Hematopoietic multipotent progenitor cell treated with erythropoietin and hydrocortisone succinate and interleukin-3 and kit ligand, for 6 days (in vitro differentiated cells): Measurements from ENCODE around the gene ACSF2.
A peak's percentile ranks its signal among the peaks of the same experiment; 100 is the strongest.

Experiments used
- DNase-seq: peaks from one replicate; pipeline ENCODE4 v3.0.0-alpha.2; 2015

Gene ACSF2

GRCh38 chr17:50505591-50506130, 79.6 kb downstream of the ACSF2 start:
- DNase-seq, result no peak

- DNase-seq, result no peak
Measured at GRCh38 chr17:50506298-50506697, 80.3 kb downstream of the ACSF2 start.

DNA sequence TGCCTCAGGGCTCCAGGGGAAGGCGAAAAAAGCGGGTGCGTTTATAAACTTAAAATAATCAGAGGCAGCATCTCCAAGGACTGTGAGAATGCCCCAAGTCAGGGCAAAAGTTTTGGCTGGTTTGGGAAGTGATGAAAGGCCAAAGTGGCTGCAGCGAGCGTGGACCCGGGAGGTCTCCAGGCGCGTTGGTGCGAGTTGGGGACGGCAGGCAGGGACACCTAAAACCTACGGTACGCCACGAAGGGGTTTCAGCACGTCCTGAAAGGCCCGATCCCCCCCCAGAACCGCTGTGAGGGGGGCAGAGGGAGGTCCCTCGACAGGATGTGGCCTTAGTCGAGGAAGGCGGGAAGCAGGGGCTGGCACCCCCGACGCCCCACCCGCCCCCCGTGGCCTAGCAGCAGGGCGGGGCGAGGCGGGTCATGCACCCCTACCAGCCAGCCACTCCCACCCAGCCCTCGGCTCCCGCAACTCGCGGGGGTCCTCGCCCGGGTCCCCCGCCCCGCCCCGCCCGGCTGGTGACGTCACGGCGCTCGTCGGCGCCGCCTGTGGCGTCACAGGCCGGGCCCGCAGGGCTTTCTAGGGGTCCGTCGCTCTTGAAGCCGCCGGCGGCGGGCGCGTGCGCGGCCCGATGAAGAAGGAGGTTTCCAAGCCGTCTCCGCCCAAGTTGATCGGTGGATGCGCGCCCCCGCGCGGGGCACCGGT, 82.0 kb downstream of the ACSF2 start, which contains the start of gene MYCBPAP:
Gene MYCBPAP, plus strand, starts transcription at position 569 of the 702 bp plus-strand sequence. CDS start 236 bp downstream, outside the sequence.
- DNase-seq, result peak; percentile 88

- DNase-seq, result no peak
Measured at GRCh38 chr17:50508573-50509460, 82.8 kb downstream of the ACSF2 start.

- no peak for DNase-seq
Measured at GRCh38 chr17:50511058-50511457, 85.0 kb downstream of the ACSF2 start.

GRCh38 chr17:50513495-50513894, 87.5 kb downstream of the ACSF2 start:
- no peak for DNase-seq

GRCh38 chr17:50514388-50514787, 88.4 kb downstream of the ACSF2 start:
- no peak for DNase-seq

DNA sequence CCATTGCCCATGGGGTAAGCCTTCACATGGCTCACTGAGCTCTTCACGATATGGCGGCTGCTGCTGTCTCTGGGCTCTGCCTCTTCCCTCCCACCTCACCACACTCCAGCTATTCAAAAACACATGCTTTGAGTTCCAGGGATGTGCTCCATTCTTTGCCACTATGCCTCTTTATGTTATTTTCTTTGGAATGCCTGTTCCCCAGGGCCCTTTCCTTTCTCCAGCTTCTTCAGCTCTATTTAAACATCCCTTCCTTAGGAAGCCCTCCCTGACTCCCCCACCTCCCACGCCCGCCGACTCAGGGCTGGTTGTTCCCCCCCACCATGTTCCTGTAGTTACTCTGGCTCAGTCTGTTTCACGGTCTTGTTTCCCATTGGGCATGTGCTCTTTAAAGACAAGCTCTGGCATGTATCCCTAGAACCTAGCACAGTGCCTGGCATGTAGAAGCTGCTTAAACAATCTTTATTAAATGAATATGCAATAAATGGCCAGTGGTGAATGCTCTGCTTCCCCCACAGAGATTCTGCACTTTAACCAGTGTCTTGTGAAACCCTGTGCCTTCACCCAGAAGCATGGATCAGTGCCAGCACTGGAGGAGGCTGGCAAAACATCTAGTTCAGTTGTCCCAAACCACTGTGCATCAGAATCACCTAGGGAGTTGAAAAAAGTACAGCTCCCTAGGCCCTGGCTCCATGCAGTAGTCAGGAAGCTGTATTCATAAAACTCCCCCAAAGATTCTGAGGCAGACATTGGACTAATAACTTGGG, 89.1 kb downstream of the ACSF2 start:
- DNase-seq, result peak; percentile 32

- DNase-seq, result no peak
Measured at GRCh38 chr17:50517011-50517410, 91.0 kb downstream of the ACSF2 start.

DNA sequence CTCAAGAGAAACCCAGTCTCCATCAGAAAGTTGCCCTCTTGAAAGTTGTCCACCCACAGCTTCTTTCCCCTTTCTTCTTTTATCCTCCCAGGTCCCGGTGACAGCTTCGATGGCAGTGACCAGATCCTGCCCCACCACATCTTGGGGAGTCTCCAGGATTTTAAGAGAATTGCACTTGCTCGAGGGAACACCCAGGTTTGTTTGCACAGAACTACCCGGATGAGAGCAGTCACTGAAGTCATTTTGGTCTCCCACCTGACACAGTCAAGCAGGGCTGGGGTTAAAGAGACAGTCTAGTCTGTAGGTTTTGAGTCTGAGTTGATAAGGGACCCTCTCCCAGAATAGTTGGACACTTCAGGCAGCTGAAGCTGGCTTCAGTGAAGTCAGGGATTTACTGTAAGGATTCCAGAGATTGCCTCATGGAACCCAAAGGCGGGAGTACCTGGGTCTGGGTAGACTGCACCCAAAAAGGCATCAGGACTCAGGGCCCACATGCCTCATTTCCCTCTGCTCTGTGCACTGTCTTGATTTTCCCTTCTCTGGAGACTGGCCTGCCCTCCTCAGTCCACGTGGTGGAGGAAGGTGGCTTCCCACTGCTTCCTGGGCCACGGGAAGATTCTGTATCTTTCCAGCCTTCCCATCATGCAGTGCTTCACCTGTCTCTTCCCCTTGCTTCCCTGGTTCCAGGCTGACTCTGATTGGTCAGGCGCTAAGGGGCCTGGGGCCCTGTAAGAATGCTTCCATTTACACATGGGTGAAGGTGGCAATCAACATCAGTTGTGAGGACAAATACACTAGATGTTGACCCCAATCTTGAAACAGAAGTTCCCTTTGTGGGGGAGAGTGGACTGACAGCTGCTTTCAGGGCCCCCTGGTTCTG, 91.7 kb downstream of the ACSF2 start:
- no peak for DNase-seq

DNA sequence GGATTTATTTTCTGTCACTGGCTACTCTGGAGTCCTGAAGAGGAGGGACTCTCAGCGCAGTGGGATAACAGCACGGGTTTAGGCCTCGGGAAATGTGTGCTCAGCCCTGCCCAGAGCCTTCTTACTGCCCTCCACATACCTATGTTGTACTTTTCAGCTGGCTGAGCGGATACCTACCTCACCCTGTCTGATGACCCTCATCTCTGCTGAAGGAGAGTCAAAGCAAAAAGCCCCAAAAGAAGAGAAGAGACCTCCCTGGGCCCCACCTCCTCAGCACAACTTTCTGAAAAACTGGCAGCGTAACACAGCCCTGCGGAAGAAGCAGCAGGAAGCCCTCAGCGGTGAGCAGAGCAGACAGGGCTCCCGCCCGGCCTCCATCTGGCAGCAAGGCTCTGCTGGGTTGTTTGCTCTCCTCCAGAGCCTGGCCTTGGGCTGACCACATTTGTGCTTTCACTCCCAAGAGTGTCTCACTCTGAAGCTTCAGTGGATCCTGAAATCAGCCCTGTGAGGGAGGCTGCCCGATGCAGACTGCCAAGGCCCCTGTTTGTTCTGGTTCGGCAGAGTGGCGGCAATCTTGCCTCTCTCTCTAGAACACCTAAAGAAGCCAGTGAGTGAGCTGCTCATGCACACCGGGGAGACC, 92.5 kb downstream of the ACSF2 start:
- no peak for DNase-seq

GRCh38 chr17:50519141-50519834, 93.3 kb downstream of the ACSF2 start:
- DNase-seq, result no peak

- DNase-seq, result no peak
Measured at GRCh38 chr17:50520483-50520882, 94.5 kb downstream of the ACSF2 start.

DNA sequence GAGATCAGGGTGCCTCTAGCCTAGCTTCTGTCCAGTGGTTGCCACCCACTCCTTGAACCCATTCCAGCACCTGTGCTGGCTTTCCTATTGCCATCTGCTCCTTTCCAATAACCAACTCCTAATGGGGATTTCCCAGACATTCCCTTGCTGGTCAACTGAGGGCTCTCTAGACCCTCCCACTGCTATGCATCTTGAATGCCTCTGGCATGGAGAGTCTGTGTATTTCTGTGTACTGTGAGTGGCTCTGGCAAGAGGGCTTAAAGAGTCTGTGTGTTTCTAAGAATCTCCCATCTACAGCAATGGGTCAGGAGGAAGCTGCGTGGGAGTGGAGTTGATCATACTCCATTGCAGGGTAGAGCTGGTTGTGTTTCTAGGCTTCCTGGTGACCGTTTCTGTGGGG, 95.5 kb downstream of the ACSF2 start:
- no peak for DNase-seq

DNA sequence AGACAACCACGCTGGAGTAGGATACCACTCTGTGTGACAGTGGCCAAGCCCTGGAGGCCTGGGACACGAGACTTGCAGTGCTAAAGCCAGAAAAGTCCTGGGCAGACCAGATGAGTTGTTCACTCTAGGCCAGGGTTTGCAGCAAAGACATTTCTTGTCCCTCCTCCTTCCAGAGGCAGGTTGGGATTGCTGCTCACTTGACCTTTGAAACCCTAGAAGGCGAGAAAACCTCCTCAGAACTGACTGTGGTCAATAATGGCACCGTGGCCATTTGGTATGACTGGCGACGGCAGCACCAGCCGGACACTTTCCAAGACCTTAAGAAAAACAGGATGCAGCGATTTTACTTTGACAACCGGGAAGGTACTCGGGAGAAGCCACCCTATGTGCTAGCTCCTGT, 96.7 kb downstream of the ACSF2 start:
- no peak for DNase-seq

DNA sequence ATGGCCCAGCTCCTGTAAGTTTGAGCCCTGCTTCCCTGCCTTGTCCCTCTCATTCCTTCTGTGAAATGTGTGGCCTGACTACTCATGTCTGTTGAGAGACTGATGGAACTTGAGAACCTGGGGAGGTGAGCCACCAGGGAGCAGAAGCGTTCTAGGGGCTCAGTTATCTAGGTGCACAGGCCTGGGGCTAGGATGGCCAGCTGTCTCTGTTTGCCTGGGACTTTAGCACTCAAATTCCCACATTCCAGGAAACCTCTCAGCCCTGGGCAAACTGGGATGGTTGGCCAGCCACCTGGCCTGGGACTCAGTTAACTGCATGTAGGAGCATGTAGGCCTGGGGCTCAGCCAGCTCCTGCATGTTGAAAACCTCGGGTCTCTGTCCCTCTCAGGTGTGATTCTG, 97.2 kb downstream of the ACSF2 start:
- no peak for DNase-seq
